NCI-H2029 (cell line): ENCODE results near the gene KRT34.
"Not testable (repeated sequence)": the region's sequence is repeated elsewhere in the genome, so short reads cannot be mapped to it uniquely, and the experiment has no call there.

ENCODE experiments used
- DNase-seq: peaks from one replicate; lab custom pipeline; 2025; lab: John Stamatoyannopoulos, UW

KRT34 gene

GRCh38 chr17:41381943-41382342, at the start of gene KRT34:
TSS of gene KRT34 (minus strand) at chr17:41382306. CDS start at chr17:41382246, 60 bp downstream.
- DNase-seq: not testable (repeated sequence)

DNA sequence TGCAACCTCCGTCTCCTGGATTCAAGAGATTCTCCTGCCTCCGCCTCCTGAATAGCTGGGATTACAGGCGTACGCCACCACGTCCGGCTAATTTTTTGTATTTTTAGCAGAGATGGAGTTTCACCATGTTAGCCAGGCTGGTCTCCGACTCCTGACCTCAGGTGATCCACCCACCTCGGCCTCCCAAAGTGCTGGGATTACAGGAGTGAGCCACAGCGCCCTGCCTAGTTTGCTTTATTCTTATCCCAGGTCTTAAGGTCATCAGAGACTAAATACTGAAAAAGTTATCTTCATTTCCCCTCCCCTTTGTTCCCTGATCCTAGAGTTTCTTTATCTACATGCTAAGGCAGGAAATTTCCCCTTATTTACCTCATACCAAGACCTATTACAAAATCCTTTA, 48.3 kb upstream of the KRT34 start:
- not testable (repeated sequence) for DNase-seq

- no peak for DNase-seq
Observed at GRCh38 chr17:41429667-41430066, 47.6 kb upstream of the KRT34 start.

- DNase-seq: no peak
Observed at GRCh38 chr17:41428591-41429291, 46.6 kb upstream of the KRT34 start.

DNA sequence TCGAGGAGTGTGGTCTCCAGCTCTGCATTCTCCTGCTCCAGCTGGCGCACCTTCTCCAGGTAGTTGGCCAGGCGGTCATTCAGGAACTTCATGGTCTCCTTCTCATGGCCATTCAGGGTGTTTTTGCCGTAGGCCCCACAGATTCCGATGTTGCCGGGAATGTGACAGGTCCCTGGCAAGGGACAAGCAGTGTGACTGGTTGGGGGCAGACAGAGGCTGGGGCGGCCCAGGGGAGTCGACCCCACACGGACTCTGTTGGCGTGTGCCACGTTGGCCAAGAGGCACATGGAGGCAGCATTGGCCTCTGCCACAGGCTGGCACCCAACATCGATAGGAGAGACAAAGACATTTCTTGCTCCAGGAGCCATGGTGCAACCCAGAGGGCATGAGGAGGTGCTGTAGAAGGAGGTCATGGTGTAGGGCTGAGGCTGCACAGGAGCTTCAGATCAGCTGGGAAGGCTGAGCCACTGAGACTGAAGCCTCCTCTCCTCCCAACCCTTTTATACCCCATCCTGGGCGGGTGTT, 42.1 kb upstream of the KRT34 start, which contains the start of gene KRT37:
Gene KRT37, minus strand, starts transcription at position 475 of the 525 bp plus-strand sequence. Its CDS starts 62 bp downstream, at position 413.
- no peak for DNase-seq

DNA sequence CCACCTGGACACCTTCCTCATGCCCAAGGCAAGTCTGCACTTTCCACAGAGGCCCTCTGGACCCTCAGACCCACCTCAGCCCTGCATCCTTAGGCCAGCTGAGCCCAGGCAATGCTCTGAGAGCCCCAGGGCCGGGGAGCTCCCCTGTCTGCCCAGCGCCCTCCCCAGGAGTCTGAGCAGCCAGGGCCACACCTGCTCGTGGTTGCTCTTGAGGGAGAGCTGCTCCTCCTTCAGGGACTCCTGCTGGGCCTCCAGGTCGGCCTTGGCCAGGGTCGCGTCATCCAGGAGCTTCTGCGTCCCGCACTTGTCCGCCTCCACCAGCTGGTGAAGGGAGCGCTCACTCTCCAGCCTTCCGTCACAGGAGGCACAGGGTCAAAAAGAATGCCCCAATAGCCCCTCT, 40.5 kb upstream of the KRT34 start:
- not testable (repeated sequence) for DNase-seq

- no peak for DNase-seq
Observed at GRCh38 chr17:41421617-41422016, 39.5 kb upstream of the KRT34 start.

GRCh38 chr17:41421116-41421515, 39.0 kb upstream of the KRT34 start:
- no peak for DNase-seq

DNA sequence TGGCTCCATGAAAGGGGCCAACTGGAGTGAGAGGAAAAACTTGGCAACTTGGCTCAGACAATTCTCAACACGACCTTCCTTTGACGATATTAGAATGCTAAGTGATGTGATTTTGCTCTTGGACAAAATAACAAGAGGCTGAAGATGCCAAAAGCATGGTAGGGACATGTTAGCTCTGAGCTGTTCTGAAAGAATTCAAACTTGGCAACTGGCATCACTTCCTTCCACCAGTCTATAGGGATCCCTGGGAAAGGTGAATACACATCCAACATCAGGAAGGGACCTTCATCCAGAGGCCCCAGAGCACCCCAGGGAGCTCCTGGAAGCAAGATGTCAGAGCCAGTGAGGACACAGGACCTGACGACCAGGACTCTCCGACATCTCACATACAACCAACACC, 38.0 kb upstream of the KRT34 start:
- no peak for DNase-seq

DNA sequence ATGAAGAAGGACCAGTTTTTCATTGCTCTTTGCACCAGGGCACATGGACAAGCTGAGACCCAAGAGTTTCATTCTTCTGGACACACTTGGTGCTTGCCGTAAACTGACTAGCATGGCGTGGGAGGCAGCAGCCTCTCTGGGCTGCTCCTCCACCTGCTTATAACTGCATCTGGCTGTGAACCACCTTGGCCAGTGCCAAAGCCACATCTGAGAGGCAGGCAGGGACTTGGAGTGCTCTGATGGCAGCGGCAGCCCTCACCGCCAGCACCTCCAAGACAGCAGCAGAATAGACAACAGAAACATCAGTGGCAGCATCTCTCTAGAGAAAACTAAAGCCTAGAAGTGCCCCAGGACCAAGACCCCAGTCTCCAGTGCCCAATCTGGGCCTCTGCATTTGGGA, 37.6 kb upstream of the KRT34 start:
- DNase-seq: no peak

DNA sequence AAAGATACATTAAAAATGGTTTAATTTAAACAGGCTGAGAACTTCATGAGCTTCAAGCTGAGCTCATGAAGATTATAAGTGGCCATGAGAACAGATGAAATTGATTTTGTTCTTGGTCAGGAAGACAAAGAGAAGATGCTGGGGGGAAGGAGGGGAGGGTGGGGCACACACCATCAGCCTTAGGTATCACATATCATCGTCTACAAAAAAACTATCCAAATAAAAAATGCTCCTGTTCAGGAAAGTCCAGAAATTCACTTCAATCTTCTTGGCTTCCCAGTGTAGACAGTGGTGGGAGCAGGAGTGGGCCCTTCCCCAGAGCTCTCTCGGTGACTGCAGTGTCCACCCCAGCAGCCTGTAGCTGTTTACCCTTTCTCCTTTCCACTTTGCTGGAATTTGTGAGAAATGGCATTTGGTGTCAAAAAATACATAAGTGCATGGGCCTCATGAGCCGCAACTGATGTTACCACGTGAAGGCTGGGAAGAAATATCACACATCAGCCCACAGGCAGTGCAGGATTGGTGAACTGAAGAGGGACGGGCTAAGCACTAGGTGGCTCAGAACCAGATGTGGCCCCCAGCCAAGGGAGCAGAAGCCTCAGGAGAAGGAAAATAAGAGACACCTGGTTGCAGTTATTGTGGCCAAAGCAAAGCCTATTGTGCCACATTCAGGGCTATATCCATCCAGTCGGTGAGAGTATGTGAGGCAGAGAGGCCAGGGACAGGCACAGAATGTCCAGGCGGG, 36.2 kb upstream of the KRT34 start:
- peak; percentile 16 for DNase-seq

GRCh38 chr17:41417576-41418015, 35.5 kb upstream of the KRT34 start:
- no peak for DNase-seq

GRCh38 chr17:41417127-41417526, 35.0 kb upstream of the KRT34 start:
- peak; percentile 72 for DNase-seq

- DNase-seq: peak; percentile 70
Observed at GRCh38 chr17:41416479-41416878, 34.4 kb upstream of the KRT34 start.

DNA sequence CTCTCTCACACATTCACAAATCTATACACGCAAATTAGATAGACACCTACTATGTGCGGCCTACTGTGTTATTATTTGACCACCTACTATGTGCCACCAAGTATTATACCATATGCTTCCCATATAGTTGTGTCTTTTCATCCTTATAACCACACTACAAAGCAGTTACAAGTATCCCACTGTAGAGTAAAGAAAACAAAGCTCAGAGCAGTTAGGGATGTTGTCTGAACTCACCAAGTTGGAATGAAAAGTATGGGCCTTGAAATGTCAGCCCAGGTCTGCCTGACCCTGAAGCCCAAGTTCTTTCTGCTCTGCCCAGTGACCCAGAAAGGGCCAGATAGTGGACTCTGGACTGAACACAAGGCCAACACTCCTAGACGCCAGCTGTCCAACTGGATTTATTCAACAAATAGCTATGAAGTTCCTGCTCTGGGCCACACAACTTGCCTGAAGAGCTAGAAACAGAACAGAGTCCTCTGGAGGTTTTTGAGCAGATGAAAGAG, 33.8 kb upstream of the KRT34 start:
- DNase-seq: no peak

DNA sequence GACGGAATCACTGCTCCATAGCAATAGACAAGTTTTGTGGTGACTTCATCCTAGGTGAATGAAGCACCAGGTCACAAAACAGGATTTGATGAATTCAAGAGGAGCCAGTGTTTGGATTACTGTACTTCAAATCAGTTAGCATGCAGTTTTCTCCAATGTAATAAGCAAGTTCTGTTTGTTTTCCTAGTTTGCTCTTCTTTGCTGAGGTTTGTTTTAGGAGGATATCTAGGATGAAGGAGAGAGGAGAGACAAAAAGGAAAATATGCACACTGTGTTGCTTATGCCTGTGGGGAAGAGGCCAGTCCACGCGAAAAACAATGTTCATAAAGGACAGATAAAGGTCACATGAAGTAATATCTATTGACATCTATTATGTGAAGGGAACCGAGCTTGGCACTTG, 33.3 kb upstream of the KRT34 start:
- no peak for DNase-seq

DNA sequence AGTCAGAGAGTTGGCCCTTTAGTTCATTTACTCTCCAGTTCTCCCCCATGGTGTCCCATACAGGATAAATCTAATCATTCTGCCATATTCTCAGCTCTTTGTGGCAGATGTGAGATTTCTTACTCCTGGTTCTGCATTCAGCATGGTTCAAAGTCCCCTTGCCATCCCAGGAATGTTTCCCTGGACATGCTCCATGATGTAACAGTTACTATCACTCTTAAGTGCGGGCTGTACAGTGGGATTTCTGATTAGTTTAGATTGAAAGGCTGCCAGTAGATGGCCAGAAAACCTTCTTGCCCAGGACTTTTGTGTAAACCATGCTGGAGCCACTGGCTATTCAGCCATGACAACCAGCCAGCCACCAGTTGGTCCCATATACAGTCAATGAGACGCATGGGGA, 31.9 kb upstream of the KRT34 start:
- no peak for DNase-seq

DNA sequence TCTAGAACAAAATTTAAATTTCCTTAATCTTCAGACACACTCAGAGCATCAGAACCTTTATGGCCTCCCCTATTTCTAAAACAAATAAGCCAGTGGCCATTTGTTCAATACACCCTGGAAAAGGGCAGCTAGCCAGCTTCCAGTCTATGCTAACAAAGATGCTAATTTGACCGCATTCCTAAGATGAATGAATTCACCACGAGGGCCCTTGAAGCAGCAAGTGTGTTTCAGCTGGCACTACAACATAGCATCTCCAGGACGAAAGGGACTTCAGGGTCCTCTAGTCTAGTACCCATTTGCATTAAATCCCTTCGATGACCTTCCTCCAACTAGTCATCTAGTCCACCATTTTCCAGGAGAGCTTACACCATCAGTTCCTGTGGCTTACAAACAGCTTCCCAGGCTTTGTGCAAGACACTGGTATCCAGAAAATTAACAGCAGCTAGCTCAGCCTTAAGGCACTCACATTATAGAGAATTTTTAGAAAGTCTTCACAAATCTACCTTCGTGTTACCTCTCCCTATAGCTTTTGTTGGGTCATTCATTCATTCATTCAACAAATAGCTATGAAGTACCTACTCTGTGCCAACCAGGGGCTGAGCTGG, 31.3 kb upstream of the KRT34 start:
- DNase-seq: peak; percentile 32

DNA sequence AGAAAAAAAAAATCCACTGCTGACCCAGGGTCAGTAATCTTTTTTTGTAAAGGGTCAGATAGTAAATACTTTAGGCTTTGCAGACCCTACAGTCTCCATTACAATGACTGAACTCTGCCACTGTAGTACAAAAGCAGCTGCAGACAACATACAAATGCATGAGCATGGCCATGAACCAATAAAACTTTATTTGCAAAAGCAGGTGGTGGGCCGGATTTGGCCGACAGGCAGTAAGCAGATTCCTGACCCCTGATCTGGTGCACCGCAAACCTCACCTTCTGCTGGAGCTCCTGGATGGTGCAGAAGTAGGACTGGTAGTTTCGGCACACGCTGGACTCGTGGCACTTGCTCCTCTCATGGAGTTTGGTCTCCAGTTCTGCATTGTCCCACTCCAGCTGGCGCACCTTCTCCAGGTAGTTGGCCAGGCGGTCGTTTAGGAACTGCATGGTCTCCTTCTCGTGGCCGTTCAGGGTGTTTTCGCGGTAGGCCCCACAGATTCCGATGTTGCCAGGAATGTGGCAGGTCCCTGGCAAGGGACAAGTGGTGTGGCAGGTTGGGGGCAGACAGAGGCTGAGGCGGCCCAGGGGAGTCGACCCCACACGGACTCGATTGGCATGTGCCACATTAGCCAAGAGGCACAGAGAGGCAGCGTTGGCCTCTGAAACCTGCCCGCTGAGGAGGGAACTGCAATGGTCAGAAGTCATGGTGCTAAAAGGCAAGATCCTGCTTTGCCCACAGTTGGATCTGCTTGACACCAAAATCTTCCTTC, 29.1 kb upstream of the KRT34 start:
- DNase-seq: no peak

DNA sequence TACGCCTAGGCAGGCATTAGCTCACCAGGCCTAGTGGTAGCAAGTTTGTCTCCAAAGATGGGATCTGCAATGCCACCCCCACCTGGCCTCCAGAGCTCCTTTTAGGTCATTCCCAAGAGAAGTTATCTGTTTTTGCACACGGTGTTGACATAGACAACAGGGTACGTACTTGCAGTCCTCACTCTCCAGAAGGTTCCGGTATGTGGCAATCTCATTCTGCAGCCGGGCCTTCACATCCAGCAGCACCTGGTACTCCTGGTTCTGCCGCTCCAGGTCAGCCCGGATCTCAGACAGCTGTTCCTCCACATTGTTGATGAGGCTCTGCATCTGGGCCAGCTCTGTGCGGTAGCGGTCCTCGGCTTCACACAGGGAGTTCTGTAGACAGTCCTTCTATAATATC, 25.1 kb upstream of the KRT34 start:
- no peak for DNase-seq

- DNase-seq: no peak
Observed at GRCh38 chr17:41406205-41406604, 24.1 kb upstream of the KRT34 start.
